Measurements from ENCODE around the gene KLRC4. TPM values are rescaled to one million over a fixed set of nuclear protein-coding genes. Genes with fewer than 3 reads are reported as not detected.

KLRC4 gene
- total and polyA plus RNA-seq, 10 of the 15 experiments (the other 5 are each of a cell fraction or from before 2014, with no cell fraction given) = 0.07 to 0.34 TPM; not detected in 8

- no peak for TF ChIP-seq CUX1 (IDR thresholded peaks at IDR 0.05; ENCODE audit: insufficient replicate concordance, low read depth, low read length)
- TF ChIP-seq SPI1 (IDR thresholded peaks at IDR 0.05; ENCODE audit: borderline replicate concordance, insufficient read depth, low read depth, low read length) = no peak
- TF ChIP-seq RELB (IDR thresholded peaks at IDR 0.05; ENCODE audit: low read depth) = no peak
- no peak for TF ChIP-seq FOXM1 (IDR thresholded peaks at IDR 0.05; ENCODE audit: low read depth, low read length)
These were observed 50.6 kb downstream of the KLRC4 start (continued) for GRCh38 chr12:10358969-10359368.

- 63% methylated on average over 5 of the region's 5 CpGs for WGBS (ENCODE audit: insufficient coverage, insufficient replicate concordance, low lambda C conversion rate, missing lambda C conversion rate)
- Histone ChIP-seq H3K27me3 (replicated peaks in 1 of 2; ENCODE audit: control insufficient read depth in 2 of 2, insufficient read depth in 2 of 2, low read length in 1 of 2) (no peaks in the 10 kb centered on the region), H3K79me2 (ENCODE audit: control insufficient read depth, insufficient read depth, low read length) (no peaks in the 10 kb centered on the region), H3K27ac (ENCODE audit: control insufficient read depth, insufficient read depth) (no peak overlapping the region), H4K20me1 (ENCODE audit: control insufficient read depth, insufficient read depth) (no peaks in the 10 kb centered on the region), H3K9ac (ENCODE audit: control insufficient read depth, insufficient read depth, low read length) (no peak overlapping the region), H3K4me2 (ENCODE audit: control insufficient read depth, insufficient read depth) (no peak overlapping the region), H2AFZ (ENCODE audit: control insufficient read depth, low read depth, low read length) (no peak overlapping the region), H3K4me1 (ENCODE audit: control insufficient read depth, insufficient read depth, low read length) (peaks cover 7% of the 10 kb centered on the region; the same call in 1 of the 2 replicates), H3K9me3 (replicated peaks; ENCODE audit: control insufficient read depth, insufficient read depth, low read length) (no peaks in the 10 kb centered on the region; the same call in 2 of the 3 replicates), H3K4me3 (no peak overlapping the region), H3K36me3 (ENCODE audit: control insufficient read depth in 2 of 2, insufficient read depth in 2 of 2, low read length in 1 of 2) (no peaks in the 10 kb centered on the region)
- ChIA-PET RAD21 (ENCODE audit: unreplicated experiment) (no interaction called here), POLR2A (no interaction called here), CTCF (interaction anchor here (0.6 kb wide), 1 partner anchor 129 kb away, joined by 3 read pairs; no protein-coding TSS in a partner anchor), SMC1A (ENCODE audit: uncharacterized antibody, unreplicated experiment) (no interaction called here)
- ATAC-seq (no peak), DNase-seq (ENCODE audit: low read depth, low spot score) (no peak), FAIRE-seq (no peak)
- in situ Hi-C loops (cut with MboI) (no loop called here), intact Hi-C loops (cut with micrococcal nuclease; ENCODE audit: unreplicated experiment) (no loop called here)
- no TSS peak for BruUV-seq (replicated peaks)
- TF ChIP-seq PBX3 (IDR thresholded peaks at IDR 0.05; ENCODE audit: insufficient replicate concordance, low read depth, low read length) (no peak), NKRF (conservative IDR thresholded peaks at IDR 0.05) (no peak), BMI1 (IDR thresholded peaks at IDR 0.05; ENCODE audit: borderline replicate concordance) (no peak), STAT1 (conservative IDR thresholded peaks at IDR 0.05) (no peak), POLR2AphosphoS2 (IDR thresholded peaks at IDR 0.05; ENCODE audit: low read depth, low read length) (no peak), ZNF622 (IDR thresholded peaks at IDR 0.05) (no peak)
These were observed 51.4 kb downstream of the KLRC4 start for GRCh38 chr12:10358131-10358530.
